Smooth muscle cell (in vitro differentiated cells): ENCODE measurements around the gene CDH23. TPM values are rescaled to one million over a fixed set of nuclear protein-coding genes. Genes with fewer than 3 reads are reported as not detected.

Experiments
- DNase-seq: peaks from one replicate; lab custom pipeline; 2025; ENCODE audit not compliant: unreplicated experiment; lab: John Stamatoyannopoulos, UW
- H2AFZ ChIP-seq: fragments of 200-600 bp; sonication (generic); 2 replicates; pipeline ENCODE4 v1.6.0; 2016; ENCODE audit warnings: antibody characterized with exemption, low read depth, mild to moderate bottlenecking
- H3F3A ChIP-seq: fragments of 200-600 bp; sonication (generic); 2 replicates; pipeline ENCODE4 v1.6.0; 2017; ENCODE audit warnings: antibody characterized with exemption, low read depth
- H3K27ac ChIP-seq: fragments of 200-600 bp; sonication (generic); 2 replicates; pipeline ENCODE4 v1.5.1; 2016; ENCODE audit warnings: low read depth, mild to moderate bottlenecking
- H3K27me3 ChIP-seq: fragments of 200-600 bp; sonication (generic); 2 replicates; pipeline ENCODE4 v1.6.1; 2016; ENCODE audit warnings: low read depth, mild to moderate bottlenecking
- H3K36me3 ChIP-seq: fragments of 200-600 bp; sonication (generic); 2 replicates; pipeline ENCODE4 v1.5.1; 2016; ENCODE audit warnings: low read depth
- H3K4me1 ChIP-seq: fragments of 200-600 bp; sonication (generic); 2 replicates; pipeline ENCODE4 v1.5.1; 2016; ENCODE audit warnings: low read depth
- H3K4me2 ChIP-seq: fragments of 200-600 bp; sonication (generic); 2 replicates; pipeline ENCODE4 v1.6.0; 2016; ENCODE audit warnings: mild to moderate bottlenecking
- H3K4me3 ChIP-seq: fragments of 200-600 bp; sonication (generic); 2 replicates; pipeline ENCODE4 v1.5.1; 2016; ENCODE audit warnings: mild to moderate bottlenecking
- H3K79me2 ChIP-seq: fragments of 200-600 bp; sonication (generic); 2 replicates; pipeline ENCODE4 v1.6.0; 2016; ENCODE audit warnings: low read depth, mild to moderate bottlenecking
- H3K9ac ChIP-seq: fragments of 200-600 bp; sonication (generic); 2 replicates; pipeline ENCODE4 v1.6.0; 2016; ENCODE audit warnings: low read depth
- H3K9me3 ChIP-seq: fragments of 200-600 bp; sonication (generic); replicated peaks from 2 replicates; pipeline ENCODE4 v1.5.1; 2016; ENCODE audit warnings: low read depth
- H4K20me1 ChIP-seq: fragments of 200-600 bp; sonication (generic); 2 replicates; pipeline ENCODE4 v1.6.0; 2016; ENCODE audit warnings: low read depth
- CTCF ChIP-seq: fragments of 200-600 bp; sonication (generic); IDR thresholded peaks from 2 replicates; pipeline ENCODE4 v1.5.1; 2017; ENCODE audit warnings: borderline replicate concordance, mild to moderate bottlenecking, antibody characterized with exemption; ENCODE audit not compliant: insufficient read depth, poor library complexity, severe bottlenecking
- WGBS: methylation state at CpG from one replicate; pipeline ENCODE4 v1.1.7; 2016; ENCODE audit warnings: low lambda C conversion rate; 5-methylcytosine and 5-hydroxymethylcytosine counted together
- polyA plus RNA-seq: library from polyadenylated mRNA; unstranded; fragments of >200 nt; fragmentation: Nextera tagmentation; extraction: Ambion mirVana; gene quantifications from 2 replicates; pipeline ENCODE4 v1.2.1, GENCODE V29; 2016
- total RNA-seq: library from RNA; depleted of rRNA; stranded (reverse); fragments of >200 nt; gene quantifications from 2 replicates; pipeline ENCODE4 v1.2.3, GENCODE V29; 2014

Gene CDH23
- total and polyA plus RNA-seq, 2 experiments from 2014 or later = 0.99 to 2.5 TPM

- Histone ChIP-seq H3K4me1 (peaks cover 13% of the 10 kb centered on the region), H3K4me2 (no peak overlapping the region), H3K27ac (no peak overlapping the region), H3K36me3 (no peaks in the 10 kb centered on the region), H3K27me3 (no peaks in the 10 kb centered on the region), H3K9ac (no peak overlapping the region), H3F3A (no peaks in the 10 kb centered on the region), H3K4me3 (no peak overlapping the region), H3K9me3 (no peaks in the 10 kb centered on the region), H4K20me1 (no peaks in the 10 kb centered on the region), H3K79me2 (no peaks in the 10 kb centered on the region), H2AFZ (no peak overlapping the region)
- WGBS = 93% methylated on average over 7 of the region's 7 CpGs
- DNase-seq = no peak
- no peak for TF ChIP-seq CTCF
These were observed 137.2 kb downstream of the CDH23 start for GRCh38 chr10:71533936-71534335.

- no peak overlapping the region for H2AFZ ChIP-seq
- H3K9ac ChIP-seq = no peak overlapping the region
- no peak for TF ChIP-seq CTCF
- peaks cover 6% of the 10 kb centered on the region for H3K4me1 ChIP-seq
- H3K4me3 ChIP-seq = no peak overlapping the region
- no peak for DNase-seq
- H4K20me1 ChIP-seq = no peaks in the 10 kb centered on the region
- no peak overlapping the region for H3K4me2 ChIP-seq
- H3K27ac ChIP-seq = no peak overlapping the region
- H3K79me2 ChIP-seq = no peaks in the 10 kb centered on the region
- H3K9me3 ChIP-seq = no peaks in the 10 kb centered on the region
- H3K36me3 ChIP-seq = no peaks in the 10 kb centered on the region
- peaks cover 4% of the 10 kb centered on the region for H3K27me3 ChIP-seq
- no peaks in the 10 kb centered on the region for H3F3A ChIP-seq
- 75% methylated on average over 4 of the region's 4 CpGs for WGBS
These were observed 138.0 kb downstream of the CDH23 start for GRCh38 chr10:71534568-71535194.

- Histone ChIP-seq H3K79me2 (no peaks in the 10 kb centered on the region), H3K9ac (no peak overlapping the region), H3K4me2 (no peak overlapping the region), H3K36me3 (no peaks in the 10 kb centered on the region), H4K20me1 (no peaks in the 10 kb centered on the region), H3K9me3 (no peaks in the 10 kb centered on the region), H3K27me3 (peaks cover 4% of the 10 kb centered on the region), H3K4me1 (peaks cover 6% of the 10 kb centered on the region), H3K27ac (no peak overlapping the region), H3F3A (no peaks in the 10 kb centered on the region), H3K4me3 (no peak overlapping the region), H2AFZ (no peak overlapping the region)
- no peak for DNase-seq
- WGBS = 87% methylated on average over 6 of the region's 6 CpGs
- no peak for TF ChIP-seq CTCF
These were observed 139.6 kb downstream of the CDH23 start for GRCh38 chr10:71536332-71536731.

GRCh38 chr10:71537125-71537524, 140.4 kb downstream of the CDH23 start:
- Histone ChIP-seq H3K9ac (no peak overlapping the region), H4K20me1 (no peaks in the 10 kb centered on the region), H3K27me3 (peaks cover 4% of the 10 kb centered on the region), H3F3A (no peaks in the 10 kb centered on the region), H3K4me2 (no peak overlapping the region), H3K9me3 (no peaks in the 10 kb centered on the region), H2AFZ (no peak overlapping the region), H3K4me1 (peaks cover under 1% of the 10 kb centered on the region), H3K36me3 (no peaks in the 10 kb centered on the region), H3K4me3 (no peak overlapping the region), H3K79me2 (no peaks in the 10 kb centered on the region), H3K27ac (no peak overlapping the region)
- TF ChIP-seq CTCF = no peak
- no peak for DNase-seq
- 93% methylated on average over 8 of the region's 8 CpGs for WGBS
